IMR-90 (cell line): ENCODE data around the gene ASB1.
A peak's percentile ranks its signal among the peaks of the same experiment; 100 is the strongest.

ENCODE experiments used
- CEBPB ChIP-seq: IDR thresholded peaks from 2 replicates; pipeline ENCODE4 v1.6.1; 2012; ENCODE audit warnings: low read depth, low read length, improper control_type of control experiment
- TF ChIP-seq, protein P1 (sequence below): conservative IDR thresholded peaks from 2 replicates; pipeline ENCODE4 v1.5.1; 2012; ENCODE audit warnings: mild to moderate bottlenecking, low read depth, low read length, improper control_type of control experiment

DNA sequence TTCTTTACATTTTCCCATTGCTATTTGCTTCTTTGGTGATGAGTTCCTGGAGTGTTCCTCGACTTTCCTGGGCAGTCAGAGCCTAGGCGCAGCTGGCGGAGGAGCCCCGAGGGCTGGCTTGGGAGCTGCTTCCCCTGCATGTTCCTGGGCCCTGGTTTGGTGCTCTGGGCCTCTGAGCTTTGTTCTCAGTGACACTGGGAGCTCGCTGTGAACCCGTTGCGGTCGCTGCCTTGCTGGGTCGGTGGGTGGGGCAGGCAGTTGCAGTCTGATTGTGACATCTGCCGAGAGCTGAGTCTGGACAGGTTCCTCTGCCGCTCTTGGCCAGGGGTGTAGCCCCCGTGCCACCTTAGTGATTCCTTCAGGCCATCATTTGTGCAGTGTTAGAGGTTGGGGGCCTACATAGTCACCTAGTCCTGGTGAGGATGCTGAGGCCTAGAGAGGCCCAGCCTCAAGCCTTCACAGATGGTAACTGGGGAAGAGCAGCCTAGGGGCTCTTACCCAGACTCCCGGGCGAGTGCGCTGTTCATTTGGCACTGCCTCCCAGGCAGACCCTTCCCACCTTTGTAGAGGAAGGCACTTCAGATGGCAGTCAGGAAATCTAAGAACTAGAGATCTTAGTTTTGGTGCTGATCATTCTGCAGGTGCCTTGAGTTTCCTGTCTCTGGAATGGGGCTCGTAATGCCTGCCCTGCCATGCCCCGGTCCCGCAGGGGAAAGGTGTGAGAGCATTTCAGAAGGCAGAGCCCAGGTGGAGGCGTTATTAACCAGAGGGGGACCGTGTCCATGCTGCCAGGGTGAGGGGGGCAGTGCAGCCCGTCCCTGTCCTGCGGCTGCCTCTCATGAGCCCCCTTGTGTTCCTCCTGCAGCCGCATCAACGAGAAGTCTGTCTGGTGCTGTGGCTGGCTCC is 8.4 kb downstream of the ASB1 start:
- peak; percentile 27; the same call in 1 of the 2 replicates for TF ChIP-seq CEBPB
- TF ChIP-seq, protein P1, sequence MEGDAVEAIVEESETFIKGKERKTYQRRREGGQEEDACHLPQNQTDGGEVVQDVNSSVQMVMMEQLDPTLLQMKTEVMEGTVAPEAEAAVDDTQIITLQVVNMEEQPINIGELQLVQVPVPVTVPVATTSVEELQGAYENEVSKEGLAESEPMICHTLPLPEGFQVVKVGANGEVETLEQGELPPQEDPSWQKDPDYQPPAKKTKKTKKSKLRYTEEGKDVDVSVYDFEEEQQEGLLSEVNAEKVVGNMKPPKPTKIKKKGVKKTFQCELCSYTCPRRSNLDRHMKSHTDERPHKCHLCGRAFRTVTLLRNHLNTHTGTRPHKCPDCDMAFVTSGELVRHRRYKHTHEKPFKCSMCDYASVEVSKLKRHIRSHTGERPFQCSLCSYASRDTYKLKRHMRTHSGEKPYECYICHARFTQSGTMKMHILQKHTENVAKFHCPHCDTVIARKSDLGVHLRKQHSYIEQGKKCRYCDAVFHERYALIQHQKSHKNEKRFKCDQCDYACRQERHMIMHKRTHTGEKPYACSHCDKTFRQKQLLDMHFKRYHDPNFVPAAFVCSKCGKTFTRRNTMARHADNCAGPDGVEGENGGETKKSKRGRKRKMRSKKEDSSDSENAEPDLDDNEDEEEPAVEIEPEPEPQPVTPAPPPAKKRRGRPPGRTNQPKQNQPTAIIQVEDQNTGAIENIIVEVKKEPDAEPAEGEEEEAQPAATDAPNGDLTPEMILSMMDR = no peak
